Neuronal stem cell (in vitro differentiated cells): ENCODE measurements around the gene BPIFA1.

ENCODE experiments used
- DNase-seq: peaks from one replicate; pipeline ENCODE4 v3.0.0-alpha.2; 2013; ENCODE audit warnings: low spot score
- H2AFZ ChIP-seq: one replicate; pipeline ENCODE4 v1.6.1; 2013; ENCODE audit warnings: mild to moderate bottlenecking, low read length, inconsistent platforms
- H2AK5ac ChIP-seq: 2 replicates; pipeline ENCODE4 v1.6.1; 2013; ENCODE audit warnings: low read depth, mild to moderate bottlenecking, inconsistent platforms, low read length, moderate library complexity, mixed read lengths
- H2BK120ac ChIP-seq: 2 replicates; pipeline ENCODE4 v1.6.1; 2013; ENCODE audit warnings: low read depth, mild to moderate bottlenecking, inconsistent platforms, low read length, moderate library complexity, mixed read lengths
- H2BK12ac ChIP-seq: one replicate; pipeline ENCODE4 v1.6.1; 2013; ENCODE audit warnings: low read length, inconsistent platforms
- H2BK15ac ChIP-seq: 2 replicates; pipeline ENCODE4 v1.6.1; 2013; ENCODE audit warnings: mild to moderate bottlenecking, low read length, inconsistent platforms, mixed read lengths
- H2BK5ac ChIP-seq: one replicate; pipeline ENCODE4 v1.6.1; 2013; ENCODE audit warnings: inconsistent platforms, mild to moderate bottlenecking, low read length, moderate library complexity
- H3K14ac ChIP-seq: one replicate; pipeline ENCODE4 v1.6.1; 2013; ENCODE audit warnings: low read length, inconsistent platforms
- H3K18ac ChIP-seq: 2 replicates; pipeline ENCODE4 v1.6.1; 2013; ENCODE audit warnings: low read length, inconsistent platforms
- H3K23ac ChIP-seq: 2 replicates; pipeline ENCODE4 v1.6.1; 2013; ENCODE audit warnings: low read depth, mild to moderate bottlenecking, mixed read lengths, low read length, inconsistent platforms; ENCODE audit not compliant: poor library complexity
- H3K27ac ChIP-seq: replicated peaks from 3 replicates; pipeline ENCODE4 v1.5.1; 2013; ENCODE audit warnings: low read length, inconsistent platforms
- H3K27me3 ChIP-seq, 3 experiments: 2 replicates each; pipeline ENCODE4 v1.6.1; 2013; ENCODE audit warnings: low read length in 3 of 3, mild to moderate bottlenecking in 2 of 3, inconsistent platforms in 1 of 3, low read depth in 1 of 3, mixed read lengths in 1 of 3, moderate library complexity in 1 of 3; ENCODE audit not compliant: control insufficient read depth in 3 of 3, insufficient read depth in 3 of 3
- H3K36me3 ChIP-seq, 2 donors: replicated peaks in 1 of 2; 2 replicates each; pipeline ENCODE4 v1.6.1; 2013; ENCODE audit warnings: low read length in 2 of 2; ENCODE audit not compliant: control insufficient read depth in 2 of 2, insufficient read depth in 2 of 2
- H3K4ac ChIP-seq: 2 replicates; pipeline ENCODE4 v1.6.1; 2013; ENCODE audit warnings: inconsistent platforms, mild to moderate bottlenecking, low read length, moderate library complexity
- H3K4me1 ChIP-seq, 2 donors: 1 replicate in 1 of 2; 2 replicates in 1 of 2; pipeline ENCODE4 v1.6.1; 2013; ENCODE audit warnings: low read length in 2 of 2, low read depth in 1 of 2; ENCODE audit not compliant: control insufficient read depth in 2 of 2, insufficient read depth in 1 of 2
- H3K4me2 ChIP-seq: one replicate; pipeline ENCODE4 v1.6.1; 2013; ENCODE audit warnings: mild to moderate bottlenecking, low read length, inconsistent platforms; ENCODE audit not compliant: insufficient read depth, poor library complexity, severe bottlenecking
- H3K4me3 ChIP-seq, 2 donors: 2 replicates each; pipeline ENCODE4 v1.5.1; 2013; ENCODE audit warnings: low read length in 2 of 2, mild to moderate bottlenecking in 2 of 2, inconsistent platforms in 1 of 2, moderate library complexity in 1 of 2
- H3K79me1 ChIP-seq: one replicate; pipeline ENCODE4 v1.6.1; 2013; ENCODE audit warnings: low read depth, mild to moderate bottlenecking, inconsistent platforms, low read length, moderate library complexity
- H3K9ac ChIP-seq: one replicate; pipeline ENCODE4 v1.6.1; 2013; ENCODE audit warnings: mild to moderate bottlenecking, low read depth, low read length, inconsistent platforms; ENCODE audit not compliant: poor library complexity
- H3K9me3 ChIP-seq, 2 donors: replicated peaks in 1 of 2; 2 replicates each; pipeline versions ENCODE3 to v1.6.1; 2013; ENCODE audit warnings: low read length in 2 of 2, mild to moderate bottlenecking in 2 of 2, inconsistent platforms in 1 of 2, low read depth in 1 of 2, mixed read lengths in 1 of 2, moderate library complexity in 1 of 2; ENCODE audit not compliant: control insufficient read depth in 2 of 2, insufficient read depth in 1 of 2
- H4K8ac ChIP-seq: one replicate; pipeline ENCODE4 v1.6.1; 2013; ENCODE audit warnings: low read depth, mild to moderate bottlenecking, inconsistent platforms, low read length, moderate library complexity
- H4K91ac ChIP-seq: one replicate; pipeline ENCODE4 v1.6.1; 2013; ENCODE audit warnings: low read length, low read depth, mild to moderate bottlenecking, inconsistent platforms; ENCODE audit not compliant: poor library complexity
- WGBS, 2 donors: extraction: QIAGEN DNeasy Blood & Tissue Kit; methylation state at CpG; one replicate each; pipeline ENCODE4 v1.1.7; 2013; ENCODE audit warnings: missing lambda C conversion rate in 2 of 2, mixed read lengths in 1 of 2; ENCODE audit not compliant: insufficient read length in 2 of 2, insufficient replicate concordance in 1 of 2; ENCODE audit errors: extremely low coverage in 2 of 2; 5-methylcytosine and 5-hydroxymethylcytosine counted together

Gene BPIFA1

GRCh38 chr20:33291830-33292355 lies 56.1 kb downstream of the BPIFA1 start:
- no peak overlapping the region for H4K8ac ChIP-seq
- H3K9ac ChIP-seq, result no peak overlapping the region
- H2AFZ ChIP-seq, result no peak overlapping the region
- peak; percentile 56 for DNase-seq
- no peak overlapping the region for H3K27ac ChIP-seq
- H3K4me2 ChIP-seq, result no peak overlapping the region
- H2AK5ac ChIP-seq, result peak overlapping the region; percentile 63
- H3K14ac ChIP-seq, result no peak overlapping the region
- no peak overlapping the region for H2BK15ac ChIP-seq
- H3K4ac ChIP-seq, result no peak overlapping the region
- no peaks in the 10 kb centered on the region for H3K36me3 ChIP-seq
- H3K27me3 ChIP-seq, result peaks cover 0 to 9% (median 0%) of the 10 kb centered on the region in 3 experiments
- no peak overlapping the region for H2BK12ac ChIP-seq
- H3K23ac ChIP-seq, result no peak overlapping the region
- no CpG with 5 or more reads among the region's 7 CpGs for WGBS, 2 donors
- H3K4me1 ChIP-seq, result peaks cover 0 to 1% of the 10 kb centered on the region in 2 donors
- no peak overlapping the region for H3K18ac ChIP-seq
- no peak overlapping the region for H3K4me3 ChIP-seq
- no peak overlapping the region for H2BK120ac ChIP-seq
- no peak overlapping the region for H2BK5ac ChIP-seq
- no peaks in the 10 kb centered on the region for H3K9me3 ChIP-seq
- peak overlapping the region; percentile 2 for H4K91ac ChIP-seq
- H3K79me1 ChIP-seq, result peaks cover 2% of the 10 kb centered on the region
